Coronary artery (tissue), 2 donors: ENCODE data around the gene PIP4K2B.
"Not testable (repeated sequence)": the region's sequence is repeated elsewhere in the genome, so short reads cannot be mapped to it uniquely, and the experiment has no call there.

Experiments used
- DNase-seq: peaks from one replicate; pipeline ENCODE4 v3.0.0-alpha.2; 2017; ENCODE audit warnings: low spot score
- H3K27ac ChIP-seq, 2 donors: fragments of 200-600 bp; sonication (generic); one replicate each; pipeline ENCODE4 v1.5.1; 2016 to 2019
- H3K4me3 ChIP-seq: fragments of 200-600 bp; sonication (generic); 2 replicates; pipeline ENCODE4 v1.5.1; 2016; ENCODE audit warnings: mild to moderate bottlenecking, moderate library complexity
- TF ChIP-seq, protein P1 (sequence below): fragments of 200-600 bp; sonication (generic); IDR thresholded peaks from one replicate; pipeline ENCODE4 v1.5.1; 2019; ENCODE audit warnings: antibody characterized with exemption

PIP4K2B gene

GRCh38 chr17:38794221-38794620 is 5.1 kb downstream of the PIP4K2B start:
- Histone ChIP-seq H3K4me3 (no peak overlapping the region), H3K27ac (no peak overlapping the region)
- TF ChIP-seq, protein P1, sequence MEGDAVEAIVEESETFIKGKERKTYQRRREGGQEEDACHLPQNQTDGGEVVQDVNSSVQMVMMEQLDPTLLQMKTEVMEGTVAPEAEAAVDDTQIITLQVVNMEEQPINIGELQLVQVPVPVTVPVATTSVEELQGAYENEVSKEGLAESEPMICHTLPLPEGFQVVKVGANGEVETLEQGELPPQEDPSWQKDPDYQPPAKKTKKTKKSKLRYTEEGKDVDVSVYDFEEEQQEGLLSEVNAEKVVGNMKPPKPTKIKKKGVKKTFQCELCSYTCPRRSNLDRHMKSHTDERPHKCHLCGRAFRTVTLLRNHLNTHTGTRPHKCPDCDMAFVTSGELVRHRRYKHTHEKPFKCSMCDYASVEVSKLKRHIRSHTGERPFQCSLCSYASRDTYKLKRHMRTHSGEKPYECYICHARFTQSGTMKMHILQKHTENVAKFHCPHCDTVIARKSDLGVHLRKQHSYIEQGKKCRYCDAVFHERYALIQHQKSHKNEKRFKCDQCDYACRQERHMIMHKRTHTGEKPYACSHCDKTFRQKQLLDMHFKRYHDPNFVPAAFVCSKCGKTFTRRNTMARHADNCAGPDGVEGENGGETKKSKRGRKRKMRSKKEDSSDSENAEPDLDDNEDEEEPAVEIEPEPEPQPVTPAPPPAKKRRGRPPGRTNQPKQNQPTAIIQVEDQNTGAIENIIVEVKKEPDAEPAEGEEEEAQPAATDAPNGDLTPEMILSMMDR, result no peak
- DNase-seq, result no peak

DNA sequence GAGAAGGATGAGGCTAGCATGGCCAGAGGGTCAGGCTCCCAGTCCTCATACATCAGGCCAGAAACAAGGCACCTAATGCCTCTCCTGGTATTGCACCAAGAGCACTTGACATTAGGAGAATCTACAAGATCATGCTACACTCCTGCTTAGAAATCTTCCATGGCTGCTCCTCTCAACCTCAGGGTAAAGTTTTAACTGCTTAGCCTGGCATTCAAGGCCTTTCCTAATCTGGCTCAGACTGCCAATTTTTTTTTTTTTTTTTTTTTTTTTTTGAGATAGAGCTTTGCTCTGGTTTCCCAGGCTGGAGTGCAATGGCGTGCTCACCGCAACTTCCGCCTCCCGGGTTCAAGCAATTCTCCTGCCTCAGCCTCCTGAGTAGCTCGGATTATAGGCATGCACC is 8.2 kb downstream of the PIP4K2B start:
- TF ChIP-seq, protein P1, result no peak
- H3K4me3 ChIP-seq, result no peak overlapping the region
- H3K27ac ChIP-seq, result no peak overlapping the region
- no peak for DNase-seq

GRCh38 chr17:38790148-38790707 is 9.1 kb downstream of the PIP4K2B start:
- not testable (repeated sequence) for DNase-seq, H3K4me3 ChIP-seq
- H3K27ac ChIP-seq, result peak overlapping the region in 1 of 2 donors; percentile 35

- DNase-seq, result no peak
- Histone ChIP-seq H3K4me3 (no peak overlapping the region), H3K27ac (no peak overlapping the region)
- TF ChIP-seq, protein P1, result no peak
These were observed 10.2 kb downstream of the PIP4K2B start for GRCh38 chr17:38789185-38789584.

DNA sequence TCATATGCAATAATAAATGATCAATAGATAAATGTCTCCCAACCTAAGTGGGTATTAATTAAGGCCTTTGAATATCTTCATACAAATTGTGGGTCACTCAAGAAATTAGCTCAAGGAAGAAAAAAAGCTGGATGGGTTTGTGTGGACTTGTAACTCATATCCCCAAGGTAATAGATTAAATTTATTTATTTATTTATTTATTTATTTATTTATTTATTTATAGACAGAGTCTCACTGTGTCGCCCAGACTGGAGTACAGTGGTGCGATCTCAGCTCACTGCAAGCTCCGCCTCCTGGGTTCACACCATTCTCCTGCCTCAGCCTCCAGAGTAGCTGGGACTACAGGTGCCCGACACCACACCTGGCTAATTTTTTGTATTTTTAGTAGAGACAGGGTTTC is 11.4 kb downstream of the PIP4K2B start:
- H3K27ac ChIP-seq, H3K4me3 ChIP-seq, DNase-seq: not testable (repeated sequence)

GRCh38 chr17:38786372-38786771 is 13.0 kb downstream of the PIP4K2B start:
- H3K4me3 ChIP-seq, result no peak overlapping the region
- no peak for DNase-seq
- H3K27ac ChIP-seq, result no peak overlapping the region
- TF ChIP-seq, protein P1, result no peak

GRCh38 chr17:38783227-38783626 is 16.1 kb downstream of the PIP4K2B start:
- H3K27ac ChIP-seq, result no peak overlapping the region
- no peak for DNase-seq
- TF ChIP-seq, protein P1, result no peak
- no peak overlapping the region for H3K4me3 ChIP-seq

DNA sequence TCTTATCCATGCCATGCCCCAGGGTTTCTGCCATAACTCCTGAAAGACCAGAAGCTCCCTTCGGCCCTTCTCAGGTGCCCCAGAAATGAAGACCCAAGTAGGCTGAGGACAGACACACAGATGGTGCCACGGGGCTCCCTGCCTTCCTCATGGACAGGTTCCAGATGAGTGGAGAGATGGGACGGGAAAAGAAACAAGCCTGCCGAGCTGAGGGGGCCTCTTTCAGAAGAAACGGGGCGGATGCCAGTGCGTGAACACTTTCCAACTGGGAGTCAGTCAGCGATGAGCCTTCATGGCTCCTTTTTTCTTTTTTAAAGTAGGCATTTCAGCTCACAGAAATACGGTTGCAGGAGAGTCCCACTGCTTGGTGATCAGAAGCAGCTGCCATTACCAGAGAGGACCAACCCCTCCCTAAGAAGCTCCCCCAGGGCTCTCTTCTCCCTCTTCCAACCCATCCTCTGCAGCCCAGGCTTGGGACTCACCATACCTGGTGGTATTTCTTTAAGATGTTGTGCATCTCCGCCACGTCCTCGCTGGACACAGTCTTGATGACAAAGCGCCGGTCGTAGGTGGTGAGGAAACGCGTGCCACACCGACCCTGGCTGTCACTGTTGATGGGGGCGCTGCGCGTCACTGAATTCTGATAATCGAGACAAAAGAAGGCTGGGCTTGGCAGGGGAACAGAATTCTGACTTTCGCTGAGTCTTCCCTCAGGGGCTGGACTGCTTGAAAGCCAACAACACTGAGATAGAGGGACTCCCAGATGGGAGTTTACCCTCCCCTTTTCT is 19.2 kb downstream of the PIP4K2B start:
- no peak overlapping the region for H3K4me3 ChIP-seq
- no peak for DNase-seq
- TF ChIP-seq, protein P1, result no peak
- no peak overlapping the region for H3K27ac ChIP-seq
